HEK293T (cell line): ENCODE results near the gene HMX1.

Experiments used
- ELF4 ChIP-seq: fragments of 450-650 bp; IDR thresholded peaks from 2 replicates; pipeline ENCODE4 v1.6.1; 2017; ENCODE audit warnings: antibody characterized with exemption
- FOXA1 ChIP-seq: fragments of 450-650 bp; IDR thresholded peaks from 2 replicates; pipeline ENCODE4 v1.6.1; 2016; ENCODE audit warnings: mild to moderate bottlenecking
- SP1 ChIP-seq: fragments of 450-650 bp; IDR thresholded peaks from 2 replicates; pipeline ENCODE4 v1.6.1; 2017

- TF ChIP-seq FOXA1 (no peak), SP1 (no peak), ELF4 (no peak)
Measured at GRCh38 chr4:8894424-8894816, 22.8 kb upstream of the HMX1 start.
